Measurements from ENCODE around the gene TMEM179.

GRCh38 chr14:104584557-104584956, 20.0 kb downstream of the TMEM179 start:
- TF ChIP-seq POLR2A (IDR thresholded peaks at IDR 0.05): no peak
- TF ChIP-seq, protein P1, sequence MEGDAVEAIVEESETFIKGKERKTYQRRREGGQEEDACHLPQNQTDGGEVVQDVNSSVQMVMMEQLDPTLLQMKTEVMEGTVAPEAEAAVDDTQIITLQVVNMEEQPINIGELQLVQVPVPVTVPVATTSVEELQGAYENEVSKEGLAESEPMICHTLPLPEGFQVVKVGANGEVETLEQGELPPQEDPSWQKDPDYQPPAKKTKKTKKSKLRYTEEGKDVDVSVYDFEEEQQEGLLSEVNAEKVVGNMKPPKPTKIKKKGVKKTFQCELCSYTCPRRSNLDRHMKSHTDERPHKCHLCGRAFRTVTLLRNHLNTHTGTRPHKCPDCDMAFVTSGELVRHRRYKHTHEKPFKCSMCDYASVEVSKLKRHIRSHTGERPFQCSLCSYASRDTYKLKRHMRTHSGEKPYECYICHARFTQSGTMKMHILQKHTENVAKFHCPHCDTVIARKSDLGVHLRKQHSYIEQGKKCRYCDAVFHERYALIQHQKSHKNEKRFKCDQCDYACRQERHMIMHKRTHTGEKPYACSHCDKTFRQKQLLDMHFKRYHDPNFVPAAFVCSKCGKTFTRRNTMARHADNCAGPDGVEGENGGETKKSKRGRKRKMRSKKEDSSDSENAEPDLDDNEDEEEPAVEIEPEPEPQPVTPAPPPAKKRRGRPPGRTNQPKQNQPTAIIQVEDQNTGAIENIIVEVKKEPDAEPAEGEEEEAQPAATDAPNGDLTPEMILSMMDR (IDR thresholded peaks at IDR 0.05 in 4 of 5, conservative IDR thresholded peaks at IDR 0.05 in 1 of 5): no peak
